Cardiac fibroblast (primary cell): ENCODE results near the gene TKTL1.

Experiments used
- DNase-seq, 2 donors: peaks; one replicate each; pipeline versions ENCODE4 v3.0.0 to v3.0.0-alpha.2; 2010; ENCODE audit warnings: low read depth in 2 of 2
- H3K4me3 ChIP-seq, 2 donors: replicated peaks in 1 of 2; 1 replicate in 1 of 2; 2 replicates in 1 of 2; pipeline ENCODE4 v1.5.1; 2011; ENCODE audit warnings: low read depth in 2 of 2, low read length in 2 of 2, mild to moderate bottlenecking in 2 of 2, moderate library complexity in 1 of 2
- CTCF ChIP-seq: IDR thresholded peaks from one replicate; pipeline ENCODE4 v1.5.1; 2011; ENCODE audit warnings: low read depth, mild to moderate bottlenecking, low read length, inconsistent platforms

Gene TKTL1

GRCh38 chrX:154365997-154366665 lies 70.5 kb downstream of the TKTL1 start:
- H3K4me3 ChIP-seq, result no peak overlapping the region
- DNase-seq, result no peak
- TF ChIP-seq CTCF, result no peak

- DNase-seq, result no peak
- no peak for TF ChIP-seq CTCF
- H3K4me3 ChIP-seq, result no peak overlapping the region
Observed at GRCh38 chrX:154366666-154367055, 71.1 kb downstream of the TKTL1 start.

- DNase-seq, result no peak
- no peak for TF ChIP-seq CTCF
- peak overlapping the region; percentile 59 to 87 for H3K4me3 ChIP-seq
Observed at GRCh38 chrX:154367474-154368308, 72.1 kb downstream of the TKTL1 start.

- TF ChIP-seq CTCF, result no peak
- DNase-seq, result peak; percentile 93 to 96
- peak overlapping the region; percentile 59 to 87 for H3K4me3 ChIP-seq
Observed at GRCh38 chrX:154368630-154369448, 73.2 kb downstream of the TKTL1 start.

- peak; percentile 95 to 98 for DNase-seq
- peak overlapping the region; percentile 84 to 87 for H3K4me3 ChIP-seq
- TF ChIP-seq CTCF, result no peak
Observed at GRCh38 chrX:154369449-154370299, 74.1 kb downstream of the TKTL1 start.
